NCI-H2196 (cell line): ENCODE results near the gene KCNV2.

Experiments used
- DNase-seq: peaks from one replicate; lab custom pipeline; 2025; ENCODE audit not compliant: unreplicated experiment; lab: John Stamatoyannopoulos, UW

The KCNV2 gene

DNA sequence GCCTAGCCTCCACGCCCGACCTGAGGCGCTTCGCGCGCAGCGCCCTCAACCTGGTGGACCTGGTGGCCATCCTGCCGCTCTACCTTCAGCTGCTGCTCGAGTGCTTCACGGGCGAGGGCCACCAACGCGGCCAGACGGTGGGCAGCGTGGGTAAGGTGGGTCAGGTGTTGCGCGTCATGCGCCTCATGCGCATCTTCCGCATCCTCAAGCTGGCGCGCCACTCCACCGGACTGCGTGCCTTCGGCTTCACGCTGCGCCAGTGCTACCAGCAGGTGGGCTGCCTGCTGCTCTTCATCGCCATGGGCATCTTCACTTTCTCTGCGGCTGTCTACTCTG lies 1.4 kb downstream of the KCNV2 start:
- no peak for DNase-seq

DNA sequence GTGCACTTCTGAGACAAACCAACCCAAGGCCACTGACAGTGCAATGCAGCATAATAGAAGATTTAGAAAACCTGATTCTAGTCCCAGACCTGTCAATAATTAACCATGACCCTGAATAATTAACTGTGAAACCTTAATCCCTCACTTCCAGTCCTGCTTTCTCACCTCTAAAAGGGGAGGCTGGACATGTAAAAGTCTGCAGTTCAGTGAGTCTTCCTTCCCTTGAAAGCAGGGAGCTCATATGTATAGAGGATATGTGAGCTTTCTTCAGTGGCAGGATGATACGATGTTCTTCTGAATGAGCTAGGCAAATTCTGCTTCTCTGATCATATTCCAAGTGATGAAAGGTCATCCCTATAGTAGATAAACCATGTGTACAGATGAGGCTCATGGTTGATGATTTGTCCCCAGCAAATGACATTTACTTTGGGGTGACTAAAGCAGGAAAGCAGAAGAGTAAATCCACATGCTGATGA lies 2.9 kb downstream of the KCNV2 start:
- DNase-seq: no peak

DNA sequence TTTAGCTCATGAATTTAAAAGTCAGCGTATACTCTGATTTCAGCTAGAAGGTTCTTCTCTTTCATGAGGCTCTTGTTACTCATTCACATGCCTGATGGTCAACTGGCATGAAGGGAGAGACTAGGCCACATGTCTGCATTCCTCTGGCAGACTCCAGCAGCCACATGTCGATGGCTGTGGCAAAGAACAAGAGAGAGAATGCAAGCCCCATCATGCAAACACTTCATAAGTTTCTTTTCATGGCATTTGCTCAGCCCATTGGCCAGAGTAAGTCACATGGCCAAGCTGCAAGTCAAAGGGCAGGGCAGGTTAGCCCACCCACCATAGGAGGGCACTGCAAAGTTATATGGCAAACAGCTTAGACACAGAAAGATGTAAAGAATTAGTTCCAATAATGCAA lies 5.4 kb downstream of the KCNV2 start:
- DNase-seq: no peak

DNA sequence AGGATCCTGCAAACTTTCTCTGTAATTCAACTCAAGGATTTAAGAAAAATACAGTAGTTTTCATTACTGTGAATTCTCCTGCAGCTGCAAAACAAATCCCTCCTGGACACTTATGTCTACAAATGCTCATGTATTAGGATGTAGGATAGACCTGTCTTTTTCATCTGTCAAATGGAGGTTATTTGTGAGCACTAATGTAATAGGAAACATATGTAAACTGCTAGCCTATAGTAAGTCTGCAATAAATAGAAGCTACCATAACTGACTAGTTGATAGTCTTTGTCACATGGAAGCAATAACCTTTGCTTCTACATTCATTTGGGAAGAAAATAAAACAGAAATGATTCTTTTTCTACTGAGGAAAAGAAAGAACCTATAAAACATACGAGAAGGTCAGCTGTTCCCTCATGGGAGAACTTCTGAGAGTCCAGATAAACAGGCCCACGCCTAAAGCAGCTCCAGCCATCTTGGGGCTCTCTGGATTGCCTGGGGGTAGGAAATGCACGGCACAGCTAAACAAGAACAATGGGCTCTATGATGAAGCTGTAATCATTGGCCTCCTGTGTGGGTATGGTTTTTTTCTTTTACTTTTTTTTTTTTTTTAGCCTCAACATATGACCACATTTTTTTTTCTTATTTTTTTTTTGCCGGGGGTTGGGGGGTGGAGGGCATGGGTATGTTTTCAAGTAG lies 6.2 kb downstream of the KCNV2 start:
- DNase-seq: no peak

DNA sequence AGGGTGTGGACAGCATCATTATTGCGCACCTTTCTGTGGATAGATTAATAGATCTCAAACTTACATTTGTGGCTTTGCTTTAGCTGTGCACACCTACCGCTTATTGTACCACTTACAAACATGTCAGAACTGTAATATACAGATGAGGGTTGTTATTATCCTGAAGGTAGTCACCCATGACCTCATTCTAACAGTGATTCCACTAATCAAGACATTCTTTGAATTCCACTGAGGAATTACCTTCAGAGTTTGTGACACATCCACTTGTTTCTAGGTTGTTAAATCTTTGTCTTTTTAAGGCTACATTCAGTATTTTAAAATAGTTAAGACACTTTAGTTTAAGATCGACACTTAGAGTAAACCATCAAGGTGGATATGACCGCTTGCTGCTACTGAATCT lies 7.8 kb downstream of the KCNV2 start:
- no peak for DNase-seq

DNA sequence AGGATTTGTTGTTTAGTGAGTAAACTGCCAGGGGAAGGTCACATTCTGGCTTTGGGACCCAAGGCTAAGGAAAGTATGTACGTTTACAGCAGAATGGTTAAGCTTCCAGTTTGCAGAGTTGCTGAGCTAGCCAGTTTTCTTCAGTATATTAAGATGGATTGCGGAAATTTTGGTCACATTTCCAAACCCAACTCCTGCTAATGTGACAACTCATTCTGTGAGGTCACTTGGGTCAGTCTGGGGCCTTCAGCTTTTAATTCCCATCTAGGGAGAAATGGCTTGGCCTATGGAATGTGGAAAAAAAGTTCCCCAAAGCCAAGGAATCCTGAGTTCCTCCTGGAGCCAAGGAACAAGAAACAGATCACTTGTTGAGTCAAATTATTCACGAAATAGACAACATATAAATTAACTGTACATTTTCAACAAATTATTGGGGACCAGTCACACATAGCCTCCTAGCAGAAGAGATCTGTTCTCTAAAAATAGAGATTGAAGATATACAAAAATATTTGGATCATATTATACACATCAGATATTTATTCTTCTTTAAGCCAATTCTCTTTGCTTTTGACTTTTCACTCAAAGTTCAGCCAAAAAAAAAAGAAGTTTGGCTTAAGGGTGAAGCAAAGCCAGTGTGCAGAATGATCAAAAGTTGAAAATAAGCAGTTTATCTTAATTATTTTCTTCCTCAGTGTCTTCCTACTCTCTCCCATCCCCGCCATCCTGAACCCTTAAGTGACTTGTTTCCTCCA lies 8.8 kb downstream of the KCNV2 start:
- DNase-seq: no peak

DNA sequence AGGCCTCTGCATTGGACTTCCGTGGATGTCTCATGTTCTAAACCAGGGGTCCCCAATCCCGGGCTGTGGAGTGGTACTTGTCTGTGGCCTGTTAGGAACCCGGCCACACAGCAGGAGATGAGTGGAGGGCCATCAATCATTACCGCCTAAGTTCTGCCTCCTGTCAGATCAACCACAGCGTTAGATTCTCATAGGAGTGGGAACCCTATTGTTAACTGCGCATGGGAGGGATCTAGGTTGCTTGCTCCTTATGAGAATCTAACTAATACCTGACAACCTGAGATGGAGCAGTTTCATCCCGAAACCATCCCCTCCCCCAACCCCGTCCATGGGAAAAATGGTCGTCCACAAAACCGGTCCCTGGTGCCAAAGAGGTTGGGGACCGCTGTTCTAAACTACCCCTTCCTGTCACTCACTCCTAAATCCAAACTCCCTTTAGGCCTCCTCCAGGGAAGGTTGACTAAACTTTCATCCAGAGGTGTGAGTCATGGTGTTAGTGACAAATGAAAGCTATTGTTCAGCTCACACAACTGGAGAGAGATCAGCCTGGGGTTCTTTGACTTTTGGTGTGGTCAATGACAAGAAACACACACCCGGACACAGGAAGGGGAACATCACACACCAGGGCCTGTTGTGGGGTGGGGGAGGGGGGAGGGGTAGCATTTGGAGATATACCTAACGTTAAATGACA lies 9.5 kb downstream of the KCNV2 start:
- DNase-seq: no peak

DNA sequence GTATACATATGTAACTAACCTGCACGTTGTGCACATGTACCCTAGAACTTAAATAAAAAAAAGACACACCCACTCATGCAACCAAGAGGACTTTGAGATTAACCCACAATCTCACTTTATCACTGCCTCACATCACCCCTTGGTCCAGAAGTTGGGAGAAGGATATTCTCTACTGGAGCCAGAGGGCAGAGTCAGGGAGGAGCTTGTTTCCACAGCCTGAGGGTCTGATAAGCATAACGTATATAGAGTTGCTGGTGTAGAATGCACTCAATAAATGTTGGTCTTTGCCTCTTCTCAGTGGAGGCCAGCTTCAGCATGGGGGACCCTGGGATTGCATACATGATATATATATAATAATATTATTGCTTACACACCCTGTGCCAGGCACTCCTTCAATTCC lies 10.1 kb downstream of the KCNV2 start:
- no peak for DNase-seq

DNA sequence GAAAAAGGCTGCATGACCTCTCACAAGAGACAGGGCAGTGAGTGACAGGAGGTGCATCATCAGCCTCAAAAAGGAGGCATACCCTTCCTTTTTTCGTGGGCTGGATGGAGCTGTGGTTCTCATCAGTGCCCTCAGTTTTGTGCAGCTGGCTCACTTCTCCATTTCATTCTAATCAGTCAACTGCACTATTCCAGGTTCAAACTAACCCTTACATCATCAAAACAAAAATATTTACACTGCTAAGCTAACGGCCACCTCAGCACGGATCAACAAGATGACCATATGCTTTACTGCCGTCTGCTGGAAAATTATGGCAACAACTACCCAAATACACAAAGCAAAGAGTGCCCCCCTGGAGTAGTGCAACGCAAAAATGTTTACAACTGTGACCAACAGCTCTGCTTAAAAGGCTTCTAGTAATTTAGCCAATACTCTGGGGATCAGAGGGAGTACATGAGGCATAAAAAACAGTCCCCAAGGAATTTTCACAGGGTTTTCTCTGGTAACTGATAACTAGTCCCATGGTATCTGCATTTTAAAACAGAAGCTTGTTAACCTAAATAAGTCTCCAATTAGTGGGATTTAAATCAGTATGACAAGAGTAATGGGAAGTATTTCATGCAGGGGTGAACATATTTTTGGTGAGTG lies 10.8 kb downstream of the KCNV2 start:
- DNase-seq: peak; percentile 85

DNA sequence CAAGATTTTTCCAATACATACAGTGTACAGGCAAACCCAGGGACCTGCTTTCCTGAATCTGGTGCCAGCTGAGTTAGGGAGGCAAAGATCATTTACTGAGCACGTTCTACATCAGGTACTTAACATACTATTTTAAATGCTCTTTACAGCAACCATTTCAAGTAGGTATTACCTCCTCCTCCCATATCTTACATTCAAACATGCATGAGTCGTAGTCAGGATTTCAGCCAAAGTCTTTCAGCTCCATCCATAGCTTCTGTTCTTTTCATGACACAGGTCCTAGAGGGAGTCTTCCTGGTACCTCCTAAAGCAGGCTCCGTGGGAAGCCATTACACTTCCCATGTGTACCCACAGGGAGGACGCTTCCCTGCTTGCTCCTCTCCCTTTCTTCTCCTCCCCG lies 11.7 kb downstream of the KCNV2 start:
- DNase-seq: no peak

DNA sequence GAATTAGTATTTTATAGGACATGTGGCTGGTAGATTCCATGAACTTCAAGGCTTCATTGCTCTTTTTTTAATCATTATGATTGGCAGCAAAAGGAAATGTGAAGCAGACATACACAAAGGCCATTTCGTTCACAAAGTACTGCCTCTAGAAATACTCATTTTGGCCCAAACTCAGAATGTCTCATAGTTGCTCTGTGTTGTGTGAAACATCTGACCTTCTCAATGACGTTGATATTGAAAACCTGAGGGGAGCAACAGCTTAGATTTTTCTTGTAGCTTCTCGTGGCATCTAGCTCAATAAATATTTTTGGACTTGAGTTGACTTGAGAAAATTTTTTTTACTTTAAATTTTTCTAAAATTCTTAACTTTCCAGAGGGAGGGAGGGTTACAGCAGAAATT lies 12.4 kb downstream of the KCNV2 start:
- no peak for DNase-seq

DNA sequence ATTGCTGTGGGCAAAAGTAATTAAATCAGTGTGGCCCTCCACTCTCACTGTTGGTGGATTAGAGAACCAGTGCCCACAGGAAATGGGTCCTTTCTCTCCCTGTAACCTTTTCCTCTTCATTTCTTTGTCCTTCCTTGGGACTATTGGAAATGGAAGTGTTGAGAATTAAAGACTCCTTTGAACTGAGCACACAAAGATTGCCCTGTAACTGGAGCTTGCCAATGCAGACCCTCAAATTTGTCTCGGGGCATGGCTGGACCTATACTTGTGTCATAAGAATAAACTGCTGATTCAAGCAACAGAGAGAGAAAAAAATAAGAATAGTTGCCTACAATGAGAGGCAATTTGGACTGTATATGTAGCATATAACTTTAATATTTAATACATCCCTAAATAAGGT lies 13.7 kb downstream of the KCNV2 start:
- no peak for DNase-seq

DNA sequence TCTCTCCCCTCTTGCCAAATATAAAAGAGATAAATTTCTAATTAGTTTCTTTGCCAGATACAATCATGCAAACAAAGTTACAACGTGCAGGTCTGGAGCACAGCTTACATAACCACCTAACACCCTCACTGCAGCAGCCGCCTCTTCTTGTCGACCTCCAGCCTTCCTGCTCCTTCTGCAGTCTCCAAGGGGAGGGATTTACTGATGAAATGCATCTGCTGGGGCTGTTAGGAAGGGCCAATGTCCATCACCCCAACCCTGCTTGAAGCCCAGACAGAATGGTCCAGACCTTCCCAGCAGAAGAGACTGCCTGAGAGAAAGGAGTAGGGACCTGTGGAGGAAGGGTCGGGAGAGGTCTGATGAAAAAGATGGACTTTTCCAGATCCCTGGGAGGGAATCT lies 15.2 kb downstream of the KCNV2 start:
- no peak for DNase-seq

DNA sequence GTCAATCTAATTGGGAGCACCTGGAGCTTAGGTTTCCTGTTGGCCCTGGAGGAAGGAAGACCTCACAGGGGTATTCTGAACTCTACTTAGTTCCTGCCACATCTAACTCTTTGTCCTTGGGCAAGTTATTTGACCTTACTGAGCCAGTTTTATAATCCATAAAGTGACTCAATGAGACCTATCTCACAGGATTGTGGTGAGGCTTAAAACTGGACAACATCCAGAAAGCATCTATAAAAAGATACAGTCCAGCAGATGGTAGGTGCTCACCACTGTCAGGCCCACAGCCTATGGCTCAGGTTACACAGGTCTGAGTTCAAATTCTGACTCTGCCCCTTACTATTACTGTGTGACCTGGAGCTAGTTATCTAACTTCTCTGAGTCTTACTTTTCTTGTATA lies 23.3 kb downstream of the KCNV2 start:
- no peak for DNase-seq

DNA sequence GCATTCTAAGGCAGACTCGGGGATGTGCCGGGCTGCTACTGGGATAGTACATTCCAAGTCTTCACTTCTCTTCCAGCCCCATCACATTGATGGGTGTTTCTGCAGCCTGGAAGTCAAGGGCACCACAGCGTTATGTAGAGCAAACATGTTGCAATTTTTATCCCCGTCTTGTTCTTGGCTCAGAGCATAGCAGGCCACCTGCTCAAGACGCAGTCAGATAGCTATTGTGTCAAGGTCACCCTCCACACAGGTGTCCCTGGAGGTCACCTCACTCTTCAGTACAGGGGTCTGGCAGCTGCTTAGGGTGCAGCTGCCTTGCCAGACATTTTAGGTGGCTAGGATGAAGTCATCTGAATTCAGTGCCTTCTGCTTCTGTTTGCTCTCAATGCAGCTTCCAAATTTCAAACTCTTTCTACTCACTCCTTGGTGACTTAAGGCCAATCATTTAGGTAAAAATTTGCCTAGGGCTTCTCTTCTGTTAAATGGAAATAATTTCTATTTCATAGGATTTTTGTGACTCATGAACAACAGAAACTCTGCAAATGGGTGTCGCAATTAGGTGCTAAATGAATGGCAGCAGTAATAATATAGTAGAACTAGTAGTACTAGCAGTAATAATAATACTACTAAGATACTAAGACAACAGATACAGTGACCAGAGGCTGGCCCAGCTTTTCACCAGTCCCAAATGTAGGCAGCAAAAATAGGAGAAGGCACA lies 24.3 kb downstream of the KCNV2 start:
- DNase-seq: no peak

DNA sequence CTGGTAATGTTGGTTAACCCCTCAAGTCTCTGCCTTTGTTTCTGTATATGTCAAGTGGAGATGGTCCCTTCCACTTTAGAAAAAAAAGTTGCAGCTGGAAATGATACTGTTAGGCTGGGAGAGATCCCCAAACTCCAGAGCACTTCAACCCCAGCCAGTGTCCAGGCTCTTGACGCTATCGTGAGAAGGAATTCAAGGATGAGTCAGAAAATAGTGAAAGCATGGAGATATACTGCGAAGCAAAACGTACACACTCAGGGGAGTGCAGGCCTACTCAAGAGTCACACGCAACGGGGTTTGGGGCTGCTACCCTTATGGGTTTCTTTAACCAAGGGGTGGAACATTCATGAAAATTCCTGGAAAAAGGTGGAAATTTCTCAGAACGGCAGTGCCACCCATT lies 24.9 kb downstream of the KCNV2 start:
- no peak for DNase-seq

DNA sequence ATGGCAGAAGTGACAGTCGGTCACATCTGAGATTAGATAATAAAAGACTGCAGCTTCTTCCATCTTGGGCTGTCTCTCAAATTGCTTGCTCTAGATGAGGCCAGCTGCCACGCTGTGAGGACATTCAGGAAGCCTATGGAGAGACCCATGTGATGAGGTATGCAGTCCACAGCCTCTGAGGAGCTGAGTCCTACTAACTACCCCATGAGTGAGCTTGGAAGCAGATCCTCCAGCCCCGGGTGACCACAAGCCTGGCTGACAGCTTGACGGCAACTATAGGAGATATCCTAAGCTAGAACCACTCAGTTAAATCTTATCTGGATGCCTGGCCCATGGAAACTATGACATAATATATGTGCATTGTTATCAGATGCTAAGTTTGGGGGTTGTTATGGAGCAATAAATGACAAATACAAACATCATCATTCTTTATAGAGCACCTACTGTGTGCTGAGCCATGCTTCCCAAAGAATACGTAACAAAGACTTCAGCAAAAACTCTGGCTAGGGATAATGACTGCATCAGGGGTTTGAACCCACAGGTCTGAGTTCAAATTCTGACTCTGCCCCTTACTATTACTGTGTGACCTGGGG lies 26.7 kb downstream of the KCNV2 start:
- DNase-seq: no peak

DNA sequence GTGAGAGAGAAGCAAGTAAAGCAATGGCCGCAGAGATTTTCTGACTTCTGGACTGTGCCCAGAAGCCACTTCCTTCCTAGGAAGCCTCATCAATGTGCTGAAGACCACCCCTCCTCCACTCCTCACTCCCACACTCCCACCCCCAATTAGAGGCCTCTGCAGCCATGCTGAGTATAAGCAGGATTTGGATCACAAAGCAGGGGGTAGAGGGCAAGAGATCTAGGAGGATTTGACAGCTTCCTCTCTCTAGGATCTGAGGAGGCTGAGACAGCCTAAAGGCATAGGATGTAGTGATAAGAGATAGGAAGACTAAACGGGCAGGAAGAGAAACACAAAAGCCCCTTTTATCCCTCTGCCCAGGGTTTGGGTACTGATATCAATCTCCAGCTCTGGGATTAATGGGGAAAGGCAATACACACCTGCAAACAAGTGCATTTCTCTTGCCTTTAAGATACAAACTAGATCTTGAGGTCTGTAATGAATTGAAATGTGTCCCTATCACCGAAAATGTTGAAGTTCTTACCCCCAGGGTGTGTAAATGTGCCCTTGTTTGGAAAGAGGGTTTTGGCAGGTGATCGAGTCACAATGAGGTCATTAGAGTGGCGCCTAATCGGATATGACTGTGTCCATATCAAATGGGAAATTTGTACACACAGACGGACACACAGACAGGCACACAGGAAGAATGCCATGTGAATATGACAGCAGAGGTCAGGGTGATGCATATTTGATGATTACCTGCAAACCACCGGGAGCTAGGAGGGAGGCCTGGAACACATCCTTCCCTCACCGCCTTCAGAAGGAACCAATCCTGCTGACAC lies 28.5 kb downstream of the KCNV2 start:
- no peak for DNase-seq

DNA sequence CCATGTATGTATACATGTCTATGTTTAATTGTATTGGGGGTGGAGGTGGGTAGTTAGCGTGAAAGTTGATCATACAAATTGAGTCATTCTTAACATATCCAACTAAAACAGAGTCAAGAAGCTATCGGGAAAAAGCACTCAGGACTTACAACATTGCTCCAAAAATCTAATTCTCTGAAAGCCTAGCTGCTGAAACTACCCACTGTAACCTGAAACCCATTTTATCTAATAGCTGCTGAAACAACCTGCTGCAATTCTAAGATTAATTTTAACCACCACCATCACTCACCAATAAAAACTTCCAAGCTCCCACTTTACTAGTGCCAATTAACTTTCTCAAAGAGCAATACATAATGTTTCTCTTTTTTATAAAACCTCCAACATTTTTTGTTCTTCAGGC lies 32.2 kb downstream of the KCNV2 start:
- no peak for DNase-seq

DNA sequence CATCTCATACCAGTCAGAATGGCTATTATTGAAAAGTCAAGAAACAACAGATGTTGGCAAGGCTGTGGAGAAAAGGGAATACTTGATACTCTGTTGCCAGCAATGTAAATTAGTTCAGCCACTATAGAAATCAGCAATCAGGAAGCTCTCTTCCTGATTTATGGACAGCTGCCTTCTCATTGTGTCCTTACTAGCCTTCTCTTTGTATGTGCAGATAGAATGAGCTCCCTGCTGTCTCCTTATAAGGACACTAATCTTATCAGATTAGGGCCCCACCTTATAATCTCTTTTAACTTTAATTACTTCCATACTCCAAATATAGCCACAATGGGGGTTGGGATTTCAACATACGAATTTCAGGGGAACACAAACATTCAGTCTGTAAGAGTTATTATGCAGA lies 38.0 kb downstream of the KCNV2 start:
- DNase-seq: no peak
